Body of pancreas (tissue), 4 donors: ENCODE measurements around the gene SIGLEC1.

Experiments used
- POLR2A ChIP-seq, 3 donors: fragments of 450-650 bp; IDR thresholded peaks; one replicate each; pipeline ENCODE4 v1.6.1; 2016; ENCODE audit warnings: antibody characterized with exemption in 3 of 3, mild to moderate bottlenecking in 2 of 3
- TF ChIP-seq, protein P1 (sequence below), 7 experiments: fragments of 450-650 bp in 4 of 7; fragments of 200-600 bp in 3 of 7; sonication (generic) in 3 of 7; IDR thresholded peaks; one replicate each; pipeline ENCODE4 v1.5.1; 2016 to 2019; ENCODE audit warnings: antibody characterized with exemption in 7 of 7

DNA sequence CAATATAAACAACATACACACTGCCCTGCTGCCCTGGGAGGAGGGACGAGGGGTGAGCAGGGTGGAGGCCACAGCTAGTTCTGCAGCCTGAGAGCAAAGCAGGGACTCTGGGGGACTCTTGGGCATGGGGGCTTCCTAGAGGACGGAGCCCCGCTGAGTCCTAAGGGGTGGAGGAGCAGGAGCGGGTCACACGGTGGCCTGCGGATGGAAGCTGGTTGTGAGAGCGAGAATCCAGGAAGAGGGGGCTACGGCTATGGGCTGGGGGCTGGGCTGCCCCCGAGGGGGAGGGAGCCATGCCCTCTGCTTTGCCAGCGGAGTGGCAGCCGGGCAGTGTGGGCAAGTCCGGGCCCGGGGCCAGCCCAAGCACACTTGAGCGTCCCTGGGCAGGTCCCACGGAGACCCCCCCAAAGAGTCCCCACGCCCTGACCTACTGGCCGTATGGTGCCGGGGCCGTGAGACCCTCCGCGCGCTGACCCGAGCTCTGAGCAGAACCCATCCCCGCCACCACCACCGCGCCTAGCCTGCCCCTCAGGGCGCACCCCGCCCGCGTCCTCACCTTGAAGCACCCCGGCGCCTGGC lies 31.0 kb downstream of the SIGLEC1 start:
- TF ChIP-seq, protein P1, sequence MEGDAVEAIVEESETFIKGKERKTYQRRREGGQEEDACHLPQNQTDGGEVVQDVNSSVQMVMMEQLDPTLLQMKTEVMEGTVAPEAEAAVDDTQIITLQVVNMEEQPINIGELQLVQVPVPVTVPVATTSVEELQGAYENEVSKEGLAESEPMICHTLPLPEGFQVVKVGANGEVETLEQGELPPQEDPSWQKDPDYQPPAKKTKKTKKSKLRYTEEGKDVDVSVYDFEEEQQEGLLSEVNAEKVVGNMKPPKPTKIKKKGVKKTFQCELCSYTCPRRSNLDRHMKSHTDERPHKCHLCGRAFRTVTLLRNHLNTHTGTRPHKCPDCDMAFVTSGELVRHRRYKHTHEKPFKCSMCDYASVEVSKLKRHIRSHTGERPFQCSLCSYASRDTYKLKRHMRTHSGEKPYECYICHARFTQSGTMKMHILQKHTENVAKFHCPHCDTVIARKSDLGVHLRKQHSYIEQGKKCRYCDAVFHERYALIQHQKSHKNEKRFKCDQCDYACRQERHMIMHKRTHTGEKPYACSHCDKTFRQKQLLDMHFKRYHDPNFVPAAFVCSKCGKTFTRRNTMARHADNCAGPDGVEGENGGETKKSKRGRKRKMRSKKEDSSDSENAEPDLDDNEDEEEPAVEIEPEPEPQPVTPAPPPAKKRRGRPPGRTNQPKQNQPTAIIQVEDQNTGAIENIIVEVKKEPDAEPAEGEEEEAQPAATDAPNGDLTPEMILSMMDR (IDR thresholded peaks at IDR 0.05): no peak
- TF ChIP-seq POLR2A (IDR thresholded peaks at IDR 0.05): no peak
